BLaER1 treated with 17β-estradiol and CSF1 and Interleukin-3, amounts not matched to agents 10 nM and 100 nM (cell line): Measurements from ENCODE around the gene LDB2.

Experiments used
- H3K27ac ChIP-seq, 11 experiments: shearing (Covaris generic); formaldehyde crosslinking; 2 replicates each; pipeline ENCODE4 v1.8.1; 2022
- H3K27me3 ChIP-seq, 11 experiments: shearing (Covaris generic); formaldehyde crosslinking; 2 replicates each; pipeline ENCODE4 v1.8.1; 2022
- H3K36me3 ChIP-seq, 11 experiments: shearing (Covaris generic); formaldehyde crosslinking; 2 replicates each; pipeline ENCODE4 v1.8.1; 2022
- H3K4me1 ChIP-seq, 10 experiments: shearing (Covaris generic); formaldehyde crosslinking; 2 replicates each; pipeline ENCODE4 v1.8.1; 2022
- H3K4me2 ChIP-seq, 11 experiments: shearing (Covaris generic); formaldehyde crosslinking; 2 replicates each; pipeline ENCODE4 v1.8.1; 2022
- H3K4me3 ChIP-seq, 10 experiments: shearing (Covaris generic); formaldehyde crosslinking; 2 replicates each; pipeline ENCODE4 v1.8.1; 2022
- H3K9ac ChIP-seq, 11 experiments: shearing (Covaris generic); formaldehyde crosslinking; 2 replicates each; pipeline ENCODE4 v1.8.1; 2022
- H3K9me3 ChIP-seq, 11 experiments: shearing (Covaris generic); formaldehyde crosslinking; replicated peaks in 1 of 11; 2 replicates each; pipeline ENCODE4 v1.8.1; 2022
- H4K20me1 ChIP-seq, 11 experiments: shearing (Covaris generic); formaldehyde crosslinking; 2 replicates each; pipeline ENCODE4 v1.8.1; 2022
- Cebpa-rat ChIP-seq, 11 experiments: shearing (Covaris generic); IDR thresholded peaks; 2 replicates each; pipeline ENCODE4 v1.8.1; 2022

The LDB2 gene

DNA sequence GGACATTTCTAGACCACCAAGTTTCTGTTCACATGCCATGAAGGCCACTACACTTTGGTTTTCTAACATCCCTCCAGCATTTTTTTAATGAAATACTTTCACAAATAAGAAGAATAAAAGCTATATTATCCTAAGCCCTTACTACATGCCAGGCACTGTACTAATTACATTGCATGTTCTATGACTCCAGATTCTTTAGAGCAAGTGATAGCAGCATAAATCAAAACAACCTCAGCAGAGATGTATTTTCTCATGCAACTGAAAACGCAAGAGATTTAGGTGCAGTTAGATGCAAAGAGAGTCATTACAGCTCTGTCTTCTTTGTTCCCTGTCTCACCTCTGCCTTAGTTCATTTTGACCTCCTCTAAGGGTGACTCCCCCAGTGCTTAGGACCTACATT lies 230.0 kb downstream of the LDB2 start:
- Histone ChIP-seq H4K20me1 (no peaks in the 10 kb centered on the region), H3K27ac (no peak overlapping the region), H3K9ac (no peak overlapping the region), H3K4me1 (peaks cover 0 to 7% (median 0%) of the 10 kb centered on the region in 10 experiments; a peak in 2 of 20 replicates), H3K36me3 (no peaks in the 10 kb centered on the region), H3K4me2 (no peak overlapping the region), H3K9me3 (no peaks in the 10 kb centered on the region), H3K27me3 (no peaks in the 10 kb centered on the region), H3K4me3 (no peak overlapping the region)
- TF ChIP-seq Cebpa-rat (IDR thresholded peaks at IDR 0.05), result no peak

DNA sequence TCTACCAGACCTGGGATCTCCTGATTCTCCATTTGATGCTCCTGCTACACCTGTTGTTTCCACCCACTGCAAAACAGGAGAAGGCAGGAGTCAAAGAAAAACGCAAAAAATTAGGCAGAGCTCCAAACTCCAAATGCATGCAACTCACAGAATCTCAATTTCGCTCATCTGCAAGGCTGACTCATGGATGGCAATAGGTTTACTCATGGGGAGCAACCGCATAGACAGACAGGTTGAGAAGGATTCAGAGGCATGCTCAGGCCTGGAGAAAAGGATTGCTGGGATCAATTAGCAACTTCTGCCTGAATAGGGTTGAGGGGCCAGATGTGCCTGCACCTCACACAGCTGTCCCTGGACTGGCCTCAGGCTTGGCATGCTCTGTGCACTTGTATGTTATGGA lies 231.0 kb downstream of the LDB2 start:
- TF ChIP-seq Cebpa-rat (IDR thresholded peaks at IDR 0.05), result no peak
- Histone ChIP-seq H3K4me2 (no peak overlapping the region), H4K20me1 (no peaks in the 10 kb centered on the region)

DNA sequence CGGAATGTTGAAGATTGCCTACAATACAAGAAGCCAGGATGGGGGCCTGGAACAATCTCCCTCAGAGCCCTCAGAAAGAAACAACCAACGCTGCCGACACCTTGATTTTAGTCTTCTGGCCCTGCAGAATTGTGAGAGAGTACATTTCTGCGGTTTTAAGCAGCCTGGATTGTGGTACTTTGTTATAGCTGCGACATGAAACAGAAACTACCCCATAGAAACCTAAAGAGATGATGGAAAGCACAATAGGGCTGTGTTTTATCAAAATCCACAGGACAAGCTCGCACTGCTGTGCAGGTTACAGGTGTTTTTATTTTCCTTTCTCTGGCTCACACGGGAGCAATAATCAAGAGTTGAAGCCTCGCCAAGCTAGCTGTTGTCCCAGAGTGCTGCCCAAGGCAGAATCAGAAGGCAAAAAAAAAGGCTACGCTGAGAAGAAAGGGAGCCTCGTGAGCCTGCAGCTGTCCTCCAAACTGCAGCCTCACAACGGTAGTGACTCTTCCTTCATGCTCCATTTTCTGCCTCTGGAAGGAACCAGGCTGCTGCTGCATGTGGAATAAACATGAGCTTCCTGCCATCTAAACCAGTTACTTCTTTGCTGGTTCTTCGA lies 232.4 kb downstream of the LDB2 start:
- H3K9me3 ChIP-seq, result no peaks in the 10 kb centered on the region
- no peak overlapping the region for H3K9ac ChIP-seq
- no peaks in the 10 kb centered on the region for H3K4me1 ChIP-seq
- H3K27ac ChIP-seq, result no peak overlapping the region
- no peaks in the 10 kb centered on the region for H4K20me1 ChIP-seq
- no peaks in the 10 kb centered on the region for H3K36me3 ChIP-seq
- no peak overlapping the region for H3K4me2 ChIP-seq
- TF ChIP-seq Cebpa-rat (IDR thresholded peaks at IDR 0.05), result no peak
- H3K4me3 ChIP-seq, result no peak overlapping the region
- H3K27me3 ChIP-seq, result no peaks in the 10 kb centered on the region

More for the DNA sequence above, 231.0 kb downstream of the LDB2 start:
- no peaks in the 10 kb centered on the region for H3K27me3 ChIP-seq
- H3K4me3 ChIP-seq, result no peak overlapping the region
- H3K4me1 ChIP-seq, result peaks cover 0 to 3% (median 0%) of the 10 kb centered on the region in 10 experiments; a peak in 2 of 20 replicates
- H3K36me3 ChIP-seq, result no peaks in the 10 kb centered on the region
- H3K27ac ChIP-seq, result no peak overlapping the region
- no peak overlapping the region for H3K9ac ChIP-seq
- no peaks in the 10 kb centered on the region for H3K9me3 ChIP-seq

DNA sequence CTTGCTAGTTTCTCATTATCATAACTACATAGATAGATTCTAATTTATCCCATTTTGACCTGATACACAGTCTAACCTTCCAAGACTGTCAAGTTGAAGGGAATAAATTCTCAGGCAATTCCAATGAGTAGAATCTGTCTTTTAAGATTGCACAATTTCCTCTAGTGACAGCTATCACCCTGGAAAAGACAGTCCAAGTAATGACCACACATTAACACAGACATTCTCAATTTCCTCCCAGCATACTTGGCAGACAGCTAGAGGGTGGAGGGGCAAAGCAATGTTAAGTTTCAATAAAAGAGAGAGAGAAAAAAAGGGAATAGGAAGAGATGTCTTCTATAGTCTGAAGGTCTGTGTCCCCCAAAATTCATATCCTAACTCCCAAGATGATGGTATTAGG lies 234.7 kb downstream of the LDB2 start:
- Histone ChIP-seq H3K27ac (no peak overlapping the region), H3K27me3 (no peaks in the 10 kb centered on the region), H3K4me3 (no peak overlapping the region), H3K4me2 (no peak overlapping the region), H3K9ac (no peak overlapping the region), H3K36me3 (no peaks in the 10 kb centered on the region), H3K9me3 (no peaks in the 10 kb centered on the region), H4K20me1 (no peaks in the 10 kb centered on the region), H3K4me1 (no peaks in the 10 kb centered on the region)
- TF ChIP-seq Cebpa-rat (IDR thresholded peaks at IDR 0.05), result no peak

DNA sequence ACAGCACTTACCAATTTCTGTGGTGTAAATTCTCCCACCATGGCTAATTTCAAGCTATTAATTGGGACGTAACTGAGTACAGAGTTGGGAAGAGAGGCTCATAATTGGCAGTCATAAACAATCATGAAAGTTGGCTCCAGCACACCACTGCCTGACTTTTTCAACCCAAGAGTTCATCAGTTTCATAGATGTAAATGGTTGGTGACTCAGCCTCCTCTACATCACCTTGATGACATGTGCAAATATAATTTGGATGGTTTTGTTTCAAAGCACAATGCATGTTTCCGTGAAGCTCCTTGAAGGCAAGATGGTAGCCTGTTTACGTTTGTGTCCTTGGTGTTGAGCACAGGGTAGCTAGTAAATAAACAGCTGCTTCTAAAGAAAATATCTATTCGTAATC lies 235.1 kb downstream of the LDB2 start:
- TF ChIP-seq Cebpa-rat (IDR thresholded peaks at IDR 0.05), result no peak
- Histone ChIP-seq H3K36me3 (no peaks in the 10 kb centered on the region), H3K27ac (no peak overlapping the region), H3K4me1 (no peaks in the 10 kb centered on the region), H4K20me1 (no peaks in the 10 kb centered on the region), H3K9me3 (no peaks in the 10 kb centered on the region), H3K27me3 (no peaks in the 10 kb centered on the region), H3K4me3 (no peak overlapping the region), H3K4me2 (no peak overlapping the region), H3K9ac (no peak overlapping the region)

DNA sequence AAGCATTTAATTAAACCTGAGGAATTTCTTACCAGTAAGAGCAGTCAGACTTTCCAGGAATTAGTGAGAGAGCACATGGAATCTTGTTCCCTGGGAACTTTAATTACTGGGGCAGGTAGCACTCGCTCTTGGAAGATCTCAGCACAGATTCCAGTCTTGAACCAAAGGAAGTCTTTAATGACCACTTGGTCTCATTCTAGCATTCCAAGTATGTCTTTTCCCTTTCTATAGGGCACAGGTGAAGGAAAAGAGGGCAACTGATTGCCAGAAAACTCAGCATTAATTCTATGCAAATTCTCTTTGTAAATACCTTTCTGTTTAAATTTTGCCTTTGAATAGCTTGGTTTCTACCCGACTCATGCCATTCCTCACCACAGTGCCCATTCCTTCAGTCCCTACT lies 236.6 kb downstream of the LDB2 start:
- H3K4me1 ChIP-seq, result no peaks in the 10 kb centered on the region
- H4K20me1 ChIP-seq, result no peaks in the 10 kb centered on the region
- no peaks in the 10 kb centered on the region for H3K27me3 ChIP-seq
- no peaks in the 10 kb centered on the region for H3K9me3 ChIP-seq
- TF ChIP-seq Cebpa-rat (IDR thresholded peaks at IDR 0.05), result no peak
- H3K4me2 ChIP-seq, result no peak overlapping the region
- no peak overlapping the region for H3K4me3 ChIP-seq
- H3K27ac ChIP-seq, result no peak overlapping the region
- H3K36me3 ChIP-seq, result no peaks in the 10 kb centered on the region
- no peak overlapping the region for H3K9ac ChIP-seq

DNA sequence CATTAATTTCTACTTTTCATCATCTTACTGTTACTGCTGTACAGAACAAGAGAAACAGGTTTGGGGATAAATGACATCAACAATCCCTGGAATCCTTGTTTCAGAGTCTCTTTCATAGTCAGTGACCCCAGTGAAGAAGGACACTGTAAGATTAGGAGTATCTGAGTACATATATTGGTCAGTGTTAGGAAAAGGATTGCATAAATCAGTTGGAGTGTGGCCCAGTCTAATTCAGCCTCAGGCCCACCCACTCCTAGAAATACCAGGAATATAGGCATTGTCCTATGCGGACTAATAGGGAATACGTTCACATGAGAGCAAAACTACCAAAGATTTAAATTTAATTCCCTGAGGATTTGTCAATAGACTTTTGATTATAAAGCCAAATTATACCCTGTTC lies 237.8 kb downstream of the LDB2 start:
- H3K36me3 ChIP-seq, result no peaks in the 10 kb centered on the region
- H3K4me3 ChIP-seq, result no peak overlapping the region
- no peaks in the 10 kb centered on the region for H3K4me1 ChIP-seq
- no peak overlapping the region for H3K27ac ChIP-seq
- H3K4me2 ChIP-seq, result no peak overlapping the region
- H3K9me3 ChIP-seq, result no peaks in the 10 kb centered on the region
- no peaks in the 10 kb centered on the region for H4K20me1 ChIP-seq
- no peaks in the 10 kb centered on the region for H3K27me3 ChIP-seq
- H3K9ac ChIP-seq, result no peak overlapping the region
- TF ChIP-seq Cebpa-rat (IDR thresholded peaks at IDR 0.05), result no peak

DNA sequence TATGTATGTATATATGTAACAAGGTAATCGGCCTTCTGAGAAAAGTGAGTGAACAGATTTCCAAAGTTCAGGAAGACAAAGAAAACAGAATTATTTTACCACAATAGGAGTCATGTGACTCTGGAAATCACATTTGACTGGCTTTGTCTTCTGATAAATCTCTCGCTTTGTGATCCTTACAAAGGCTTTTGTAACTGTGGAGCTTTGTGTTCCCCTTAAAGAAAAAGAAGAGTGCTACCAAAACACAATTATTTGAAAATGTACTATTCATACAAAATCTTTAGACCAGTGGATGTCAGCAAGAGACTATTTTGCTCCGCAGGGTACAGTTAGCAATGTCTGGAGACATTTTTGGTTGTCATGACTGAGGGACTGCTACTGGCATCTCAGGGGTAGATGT lies 238.8 kb downstream of the LDB2 start:
- H3K9ac ChIP-seq, result no peak overlapping the region
- H4K20me1 ChIP-seq, result no peaks in the 10 kb centered on the region
- no peaks in the 10 kb centered on the region for H3K4me1 ChIP-seq
- no peak overlapping the region for H3K4me3 ChIP-seq
- no peak for TF ChIP-seq Cebpa-rat (IDR thresholded peaks at IDR 0.05)
- H3K4me2 ChIP-seq, result no peak overlapping the region
- no peak overlapping the region for H3K27ac ChIP-seq
- no peaks in the 10 kb centered on the region for H3K36me3 ChIP-seq
- H3K9me3 ChIP-seq, result no peaks in the 10 kb centered on the region
- H3K27me3 ChIP-seq, result no peaks in the 10 kb centered on the region

DNA sequence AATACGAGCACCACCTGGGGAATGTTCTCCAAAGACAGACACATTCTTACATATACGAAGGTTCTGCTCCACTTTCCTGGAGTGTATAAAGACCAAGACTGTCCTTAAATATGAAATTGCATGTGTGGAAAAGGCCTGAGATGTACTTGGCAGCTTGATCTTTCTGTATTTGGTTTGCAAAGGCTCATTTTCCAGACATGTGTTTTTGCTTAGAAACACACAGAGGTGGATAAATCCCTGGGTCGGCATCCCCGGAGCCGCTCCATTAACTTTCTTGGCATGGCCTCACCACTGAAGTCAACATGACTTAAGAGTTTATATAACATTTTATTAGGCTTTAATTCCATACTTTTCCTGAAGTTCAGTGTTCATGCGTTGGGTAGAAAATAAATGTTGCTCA lies 239.4 kb downstream of the LDB2 start:
- no peak for TF ChIP-seq Cebpa-rat (IDR thresholded peaks at IDR 0.05)
- no peak overlapping the region for H3K4me2 ChIP-seq
- no peaks in the 10 kb centered on the region for H3K9me3 ChIP-seq
- no peak overlapping the region for H3K9ac ChIP-seq
- H3K4me1 ChIP-seq, result no peaks in the 10 kb centered on the region
- no peaks in the 10 kb centered on the region for H3K36me3 ChIP-seq
- H3K4me3 ChIP-seq, result no peak overlapping the region
- H3K27me3 ChIP-seq, result no peaks in the 10 kb centered on the region
- no peaks in the 10 kb centered on the region for H4K20me1 ChIP-seq
- no peak overlapping the region for H3K27ac ChIP-seq

DNA sequence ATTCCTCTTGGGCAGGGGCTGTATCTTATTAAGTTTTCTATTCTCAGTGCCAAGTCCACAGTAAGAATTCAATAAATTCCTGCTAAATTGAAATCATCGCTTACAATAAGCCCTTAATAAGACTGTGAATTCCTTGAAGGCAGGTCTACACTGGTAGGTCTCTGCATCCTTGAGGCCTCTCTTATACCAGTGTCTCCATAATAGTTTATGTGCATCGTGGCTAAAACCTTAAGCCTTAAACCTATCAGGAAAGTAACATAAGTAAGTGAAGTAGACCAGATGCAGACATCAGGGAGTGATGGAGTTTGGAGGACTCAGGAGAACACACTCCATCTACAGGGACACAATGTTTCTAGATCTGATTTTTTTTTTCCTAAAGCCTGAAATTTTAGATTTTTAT lies 240.3 kb downstream of the LDB2 start:
- no peak for TF ChIP-seq Cebpa-rat (IDR thresholded peaks at IDR 0.05)
- Histone ChIP-seq H4K20me1 (no peaks in the 10 kb centered on the region), H3K27ac (no peak overlapping the region), H3K4me1 (no peaks in the 10 kb centered on the region), H3K27me3 (no peaks in the 10 kb centered on the region), H3K9me3 (no peaks in the 10 kb centered on the region), H3K4me3 (no peak overlapping the region), H3K36me3 (no peaks in the 10 kb centered on the region), H3K9ac (no peak overlapping the region), H3K4me2 (no peak overlapping the region)
